ENCODE measurements around the gene SCN8A. TPM values are rescaled to one million over a fixed set of nuclear protein-coding genes. Genes with fewer than 3 reads are reported as not detected.

Gene SCN8A
- total RNA-seq, 1 donor from 2014 or later: 2.7 TPM

DNA sequence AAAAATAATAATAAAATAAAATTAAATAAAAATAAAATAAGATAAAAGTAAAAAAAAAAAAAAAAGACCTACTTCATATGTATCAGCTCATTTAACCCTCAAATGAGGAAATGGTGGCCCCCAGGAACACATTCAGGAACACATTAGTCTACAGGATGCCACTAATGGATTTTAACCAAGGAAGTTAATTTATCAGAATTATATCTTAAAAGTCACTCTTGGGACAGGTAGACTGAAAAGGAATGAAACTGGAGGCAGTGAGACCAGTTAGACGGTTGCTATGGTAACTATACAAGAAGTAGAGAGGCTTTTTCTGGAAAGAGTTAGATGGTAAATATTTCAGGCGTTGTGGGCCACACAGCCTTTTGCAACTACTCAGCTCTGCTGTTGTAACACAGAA, 54.9 kb downstream of the SCN8A start:
- DNase-seq (ENCODE audit: low spot score in 2 of 2, unreplicated experiment in 2 of 2): no peak

DNA sequence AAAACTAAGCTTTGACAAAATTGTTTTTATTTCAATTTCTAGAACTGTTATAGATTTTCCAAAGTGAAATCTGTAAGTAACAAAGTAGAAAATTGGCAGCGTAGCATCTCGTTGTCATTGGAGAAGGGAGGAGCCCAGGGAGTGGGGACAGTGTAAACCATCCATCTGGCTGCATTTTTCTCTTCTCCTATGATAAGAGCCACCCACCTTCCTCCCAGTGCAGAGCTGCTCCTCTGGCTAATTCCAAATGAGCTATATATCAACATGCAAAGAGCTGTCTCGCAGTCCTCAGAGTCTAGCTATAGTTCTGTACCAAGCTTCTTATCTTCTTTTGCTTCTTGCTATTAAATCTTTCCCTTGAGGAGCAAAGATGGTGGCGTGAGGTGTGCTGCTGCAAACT, 56.6 kb downstream of the SCN8A start:
- H3K9me3 Mint-ChIP-seq: peaks cover 10% of the 10 kb centered on the region
- TF ChIP-seq, protein P1, sequence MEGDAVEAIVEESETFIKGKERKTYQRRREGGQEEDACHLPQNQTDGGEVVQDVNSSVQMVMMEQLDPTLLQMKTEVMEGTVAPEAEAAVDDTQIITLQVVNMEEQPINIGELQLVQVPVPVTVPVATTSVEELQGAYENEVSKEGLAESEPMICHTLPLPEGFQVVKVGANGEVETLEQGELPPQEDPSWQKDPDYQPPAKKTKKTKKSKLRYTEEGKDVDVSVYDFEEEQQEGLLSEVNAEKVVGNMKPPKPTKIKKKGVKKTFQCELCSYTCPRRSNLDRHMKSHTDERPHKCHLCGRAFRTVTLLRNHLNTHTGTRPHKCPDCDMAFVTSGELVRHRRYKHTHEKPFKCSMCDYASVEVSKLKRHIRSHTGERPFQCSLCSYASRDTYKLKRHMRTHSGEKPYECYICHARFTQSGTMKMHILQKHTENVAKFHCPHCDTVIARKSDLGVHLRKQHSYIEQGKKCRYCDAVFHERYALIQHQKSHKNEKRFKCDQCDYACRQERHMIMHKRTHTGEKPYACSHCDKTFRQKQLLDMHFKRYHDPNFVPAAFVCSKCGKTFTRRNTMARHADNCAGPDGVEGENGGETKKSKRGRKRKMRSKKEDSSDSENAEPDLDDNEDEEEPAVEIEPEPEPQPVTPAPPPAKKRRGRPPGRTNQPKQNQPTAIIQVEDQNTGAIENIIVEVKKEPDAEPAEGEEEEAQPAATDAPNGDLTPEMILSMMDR (IDR thresholded peaks at IDR 0.05; ENCODE audit: unreplicated experiment): no peak
- no peak overlapping the region for H3K27ac Mint-ChIP-seq
- DNase-seq (ENCODE audit: low spot score in 2 of 2, unreplicated experiment in 2 of 2): no peak
- no peaks in the 10 kb centered on the region for H3K27me3 Mint-ChIP-seq (ENCODE audit: low read depth)
- H3K4me3 Mint-ChIP-seq: no peak overlapping the region
- H3K36me3 Mint-ChIP-seq: peaks cover 2% of the 10 kb centered on the region
- H3K4me1 Mint-ChIP-seq: peaks cover 2% of the 10 kb centered on the region

More for the DNA sequence above, 54.9 kb downstream of the SCN8A start:
- H3K9me3 Mint-ChIP-seq: peaks cover 10% of the 10 kb centered on the region
- H3K4me1 Mint-ChIP-seq: peaks cover 2% of the 10 kb centered on the region
- no peaks in the 10 kb centered on the region for H3K27me3 Mint-ChIP-seq (ENCODE audit: low read depth)
- H3K36me3 Mint-ChIP-seq: peaks cover 2% of the 10 kb centered on the region
- TF ChIP-seq, protein P1 (IDR thresholded peaks at IDR 0.05; ENCODE audit: unreplicated experiment): no peak
- H3K4me3 Mint-ChIP-seq: no peak overlapping the region
- H3K27ac Mint-ChIP-seq: no peak overlapping the region

DNA sequence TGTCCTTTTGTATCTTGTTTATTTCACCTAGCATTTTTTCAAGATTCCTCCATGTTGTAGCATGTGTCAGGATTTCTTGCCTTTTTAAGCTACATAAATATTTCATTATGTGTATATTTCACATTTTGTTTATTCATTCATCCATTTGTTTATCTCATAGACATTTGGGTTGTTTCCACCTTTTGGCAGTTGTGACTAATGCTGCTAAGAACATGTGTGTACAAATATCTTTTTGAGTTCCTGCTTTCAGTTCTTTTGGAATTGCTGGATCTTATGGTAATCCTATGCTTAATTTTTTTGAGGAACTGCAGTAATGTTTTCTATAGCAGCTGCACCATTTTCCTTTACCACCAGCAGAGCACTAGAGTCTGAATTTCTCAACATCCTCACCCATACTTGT, 62.4 kb downstream of the SCN8A start:
- Mint-ChIP-seq H3K36me3 (peaks cover 2% of the 10 kb centered on the region), H3K4me1 (no peaks in the 10 kb centered on the region), H3K27ac (no peak overlapping the region), H3K9me3 (peaks cover 25% of the 10 kb centered on the region), H3K4me3 (no peak overlapping the region), H3K27me3 (ENCODE audit: low read depth) (peaks cover 6% of the 10 kb centered on the region)
- no peak for DNase-seq (ENCODE audit: low spot score in 2 of 2, unreplicated experiment in 2 of 2)
- TF ChIP-seq, protein P1 (IDR thresholded peaks at IDR 0.05; ENCODE audit: unreplicated experiment): no peak

DNA sequence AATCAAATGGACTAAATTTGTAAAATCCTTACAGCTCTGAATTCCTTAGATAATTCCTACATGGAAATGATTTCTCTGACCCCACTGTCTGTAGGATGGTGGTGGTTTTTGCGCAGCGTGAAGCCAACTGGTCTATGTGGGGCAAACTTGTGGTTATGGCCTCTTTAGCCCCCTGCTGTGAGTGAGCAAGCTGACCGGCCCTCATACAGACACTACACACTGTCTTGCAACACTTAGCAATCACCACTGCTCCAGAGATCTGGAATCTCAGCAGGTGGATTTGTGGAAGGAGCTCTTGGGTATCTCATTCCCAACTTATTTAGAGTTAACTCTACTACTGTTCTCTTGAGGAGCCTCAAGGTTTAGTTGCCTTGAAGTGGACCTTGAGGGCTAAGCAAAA, 70.2 kb downstream of the SCN8A start:
- H3K4me3 Mint-ChIP-seq: no peak overlapping the region
- no peak for DNase-seq (ENCODE audit: low spot score in 2 of 2, unreplicated experiment in 2 of 2)
- TF ChIP-seq, protein P1 (IDR thresholded peaks at IDR 0.05; ENCODE audit: unreplicated experiment): no peak

DNA sequence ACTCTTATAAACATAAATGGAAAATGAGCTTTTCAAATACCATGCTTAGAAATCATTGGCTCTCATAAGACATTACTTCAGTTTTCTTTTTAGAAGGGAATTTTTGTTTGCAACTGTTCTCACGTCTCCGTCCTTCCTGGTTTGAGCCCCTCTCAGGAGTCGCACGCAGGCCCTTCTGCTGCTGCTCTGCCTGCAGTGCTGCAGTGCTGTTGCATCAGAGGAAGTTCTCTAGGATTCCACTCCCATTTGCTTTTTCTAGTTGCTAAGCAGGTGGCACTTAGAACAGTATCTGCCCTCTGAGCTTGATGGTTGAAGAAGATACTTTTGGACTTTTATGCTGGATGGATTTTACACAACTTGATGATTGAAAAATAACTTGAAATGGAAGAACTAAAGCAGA, 70.8 kb downstream of the SCN8A start:
- peaks cover 14% of the 10 kb centered on the region for H3K9me3 Mint-ChIP-seq
- peaks cover 4% of the 10 kb centered on the region for H3K27me3 Mint-ChIP-seq (ENCODE audit: low read depth)
- TF ChIP-seq, protein P1 (IDR thresholded peaks at IDR 0.05; ENCODE audit: unreplicated experiment): no peak
- H3K4me1 Mint-ChIP-seq: peaks cover 5% of the 10 kb centered on the region
- no peaks in the 10 kb centered on the region for H3K36me3 Mint-ChIP-seq
- no peak overlapping the region for H3K4me3 Mint-ChIP-seq
- no peak for DNase-seq (ENCODE audit: low spot score in 2 of 2, unreplicated experiment in 2 of 2)
- H3K27ac Mint-ChIP-seq: no peak overlapping the region

More for the DNA sequence above, 70.2 kb downstream of the SCN8A start:
- peaks cover 5% of the 10 kb centered on the region for H3K4me1 Mint-ChIP-seq
- H3K27ac Mint-ChIP-seq: no peak overlapping the region
- peaks cover 6% of the 10 kb centered on the region for H3K27me3 Mint-ChIP-seq (ENCODE audit: low read depth)
- peaks cover 19% of the 10 kb centered on the region for H3K9me3 Mint-ChIP-seq
- no peaks in the 10 kb centered on the region for H3K36me3 Mint-ChIP-seq

DNA sequence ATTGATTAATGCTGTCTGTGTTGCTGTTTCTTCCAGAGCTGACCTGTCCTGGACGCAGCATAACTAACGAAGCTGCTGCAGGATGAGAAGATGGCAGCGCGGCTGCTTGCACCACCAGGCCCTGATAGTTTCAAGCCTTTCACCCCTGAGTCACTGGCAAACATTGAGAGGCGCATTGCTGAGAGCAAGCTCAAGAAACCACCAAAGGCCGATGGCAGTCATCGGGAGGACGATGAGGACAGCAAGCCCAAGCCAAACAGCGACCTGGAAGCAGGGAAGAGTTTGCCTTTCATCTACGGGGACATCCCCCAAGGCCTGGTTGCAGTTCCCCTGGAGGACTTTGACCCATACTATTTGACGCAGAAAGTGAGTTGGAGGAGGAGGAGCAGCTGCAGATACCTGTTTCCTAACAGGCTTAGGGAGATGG, 71.7 kb downstream of the SCN8A start:
- H3K27me3 Mint-ChIP-seq (ENCODE audit: low read depth): peaks cover 4% of the 10 kb centered on the region
- DNase-seq (ENCODE audit: low spot score in 2 of 2, unreplicated experiment in 2 of 2): no peak
- no peak overlapping the region for H3K27ac Mint-ChIP-seq
- TF ChIP-seq, protein P1 (IDR thresholded peaks at IDR 0.05; ENCODE audit: unreplicated experiment): no peak
- no peak overlapping the region for H3K4me3 Mint-ChIP-seq
- no peaks in the 10 kb centered on the region for H3K36me3 Mint-ChIP-seq
- H3K4me1 Mint-ChIP-seq: peaks cover 5% of the 10 kb centered on the region
- H3K9me3 Mint-ChIP-seq: peaks cover 8% of the 10 kb centered on the region
